ELR (cell line): ENCODE measurements around the gene VARS2.
A peak's percentile ranks its signal among the peaks of the same experiment; 100 is the strongest.
"Not testable (repeated sequence)": the region's sequence is repeated elsewhere in the genome, so short reads cannot be mapped to it uniquely, and the experiment has no call there.

Experiments used
- DNase-seq: peaks from one replicate; pipeline ENCODE4 v3.0.0-alpha.2; 2015; ENCODE audit warnings: low read depth

Gene VARS2

DNA sequence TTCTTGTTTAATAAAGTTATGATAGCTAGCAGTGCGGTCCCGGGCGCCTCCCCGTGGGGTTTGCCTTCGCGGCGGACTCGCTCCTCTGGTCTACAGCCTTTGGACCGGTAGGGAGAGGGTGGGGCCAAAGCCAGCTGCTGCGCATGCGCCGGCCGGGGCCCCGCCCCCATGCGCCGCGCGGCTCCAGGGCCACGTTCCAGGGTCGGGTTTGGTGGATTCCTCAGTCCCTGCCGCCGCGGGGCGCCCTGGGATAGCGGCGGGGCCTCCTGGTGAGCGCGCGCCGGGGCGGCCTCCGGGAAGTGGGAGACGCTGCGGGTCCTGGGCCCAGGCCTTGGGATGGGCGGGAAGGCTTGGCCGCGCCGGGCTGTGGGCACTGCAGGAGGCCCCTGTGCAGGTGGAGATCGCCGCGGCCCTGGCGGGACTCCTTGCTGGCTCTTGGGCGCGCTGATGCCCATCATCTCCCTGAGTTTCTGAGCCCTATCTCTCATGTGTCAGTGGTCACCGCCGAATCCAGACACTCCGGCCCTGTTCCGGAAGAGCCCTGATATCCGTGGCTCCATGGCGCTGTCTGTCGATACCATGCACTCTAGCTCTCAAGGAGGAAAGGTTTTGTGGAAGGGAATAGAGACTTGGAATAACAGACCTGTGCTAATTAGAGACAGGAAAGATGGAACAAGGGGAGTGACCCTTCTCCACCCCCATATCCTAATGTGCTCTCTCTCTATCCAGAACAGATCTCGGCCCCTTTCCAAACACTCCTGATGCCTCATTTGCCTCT is at the start of gene VARS2:
Gene VARS2, plus strand, starts transcription at position 163 of the 778 bp plus-strand sequence. Its CDS starts 599 bp downstream, at position 762.
- peak; percentile 91 for DNase-seq

DNA sequence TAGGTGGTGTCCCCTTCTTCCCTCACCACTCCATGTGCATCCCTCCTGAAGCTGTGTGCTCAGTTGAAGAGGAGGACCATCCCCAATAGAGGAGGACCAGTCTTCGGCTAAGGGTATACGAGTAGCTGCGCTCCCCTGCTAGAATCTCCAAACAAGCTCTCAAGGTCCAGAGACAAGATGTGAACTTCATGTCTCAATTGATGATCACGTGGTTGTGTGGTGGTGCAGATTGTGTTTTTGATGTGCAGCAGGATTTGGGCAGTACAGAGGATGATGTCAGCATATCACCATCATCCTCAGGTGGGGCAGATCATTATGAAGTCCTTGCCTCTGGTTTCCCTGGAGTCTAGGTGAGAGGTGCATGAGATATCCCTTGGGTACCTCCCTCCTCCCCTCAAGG is 49.7 kb upstream of the VARS2 start:
- no peak for DNase-seq

DNA sequence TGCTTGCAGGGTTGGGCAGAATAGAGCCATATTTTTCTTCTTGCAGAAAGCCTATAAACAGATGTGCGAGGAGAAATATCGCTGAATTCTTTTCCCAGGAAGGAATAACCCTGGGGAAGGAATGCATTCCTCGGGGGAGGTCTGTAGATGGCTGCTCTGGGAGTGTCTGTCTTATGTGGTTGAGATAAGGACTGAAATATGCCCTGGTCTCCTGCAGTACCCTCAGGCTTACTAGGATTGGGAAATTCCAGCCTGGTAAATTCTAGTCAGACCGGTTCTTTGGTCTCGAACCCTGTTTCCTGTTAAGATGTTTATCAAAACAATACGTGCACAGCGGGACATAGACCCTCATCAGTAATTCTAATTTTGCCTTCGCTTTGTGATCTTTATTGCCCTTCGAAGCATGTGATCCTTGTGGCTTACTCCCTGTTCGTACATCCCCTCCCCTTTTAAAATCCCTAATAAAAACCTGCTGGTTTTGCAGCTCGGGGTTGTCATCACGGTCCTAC is 44.7 kb upstream of the VARS2 start:
- not testable (repeated sequence) for DNase-seq

DNA sequence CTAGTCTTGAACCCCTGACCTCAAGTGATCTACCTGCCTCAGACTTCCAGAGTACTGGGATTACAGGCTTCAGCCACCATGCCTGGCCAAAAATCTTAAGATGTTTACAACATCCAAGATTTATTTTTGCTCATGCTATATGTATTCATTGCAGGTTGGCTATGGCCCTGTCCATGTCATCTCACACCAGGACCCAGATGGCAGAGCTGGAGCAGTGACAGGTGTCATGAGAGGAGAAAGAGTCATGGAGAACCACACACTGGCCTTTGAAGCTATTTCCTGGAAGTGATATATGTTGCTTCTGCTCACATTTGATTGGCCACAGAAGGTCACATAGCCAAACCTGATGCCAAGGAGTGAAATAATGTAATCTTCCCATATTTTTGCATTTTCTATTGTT is 43.5 kb upstream of the VARS2 start:
- no peak for DNase-seq

DNA sequence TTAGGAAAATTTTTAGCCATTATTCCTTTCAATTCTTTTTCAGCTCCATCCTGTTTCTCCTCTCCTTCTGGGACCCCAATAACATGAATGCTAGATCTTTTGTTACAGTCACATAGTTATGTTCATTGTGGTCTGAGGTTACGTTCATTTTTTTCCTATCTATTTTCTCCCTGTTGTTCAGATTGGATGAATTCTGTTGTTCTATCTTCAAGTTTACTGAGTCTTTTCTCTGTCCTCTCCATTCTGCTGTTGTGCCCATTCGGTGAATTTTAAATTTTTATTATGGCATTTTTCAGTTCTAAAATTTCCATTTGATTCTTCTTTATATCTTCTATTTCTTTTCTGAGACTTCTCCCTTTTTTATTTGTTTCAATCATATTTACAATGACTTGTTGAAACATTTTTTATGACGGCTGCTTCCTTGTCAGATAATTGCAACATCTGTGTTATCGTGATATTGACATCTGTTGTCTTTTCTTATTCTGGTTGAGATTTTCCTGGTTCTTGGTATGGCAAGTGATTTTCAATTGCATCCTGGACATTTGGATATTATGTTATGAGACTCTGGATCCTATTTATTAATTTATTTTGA is 42.4 kb upstream of the VARS2 start:
- DNase-seq, result no peak

DNA sequence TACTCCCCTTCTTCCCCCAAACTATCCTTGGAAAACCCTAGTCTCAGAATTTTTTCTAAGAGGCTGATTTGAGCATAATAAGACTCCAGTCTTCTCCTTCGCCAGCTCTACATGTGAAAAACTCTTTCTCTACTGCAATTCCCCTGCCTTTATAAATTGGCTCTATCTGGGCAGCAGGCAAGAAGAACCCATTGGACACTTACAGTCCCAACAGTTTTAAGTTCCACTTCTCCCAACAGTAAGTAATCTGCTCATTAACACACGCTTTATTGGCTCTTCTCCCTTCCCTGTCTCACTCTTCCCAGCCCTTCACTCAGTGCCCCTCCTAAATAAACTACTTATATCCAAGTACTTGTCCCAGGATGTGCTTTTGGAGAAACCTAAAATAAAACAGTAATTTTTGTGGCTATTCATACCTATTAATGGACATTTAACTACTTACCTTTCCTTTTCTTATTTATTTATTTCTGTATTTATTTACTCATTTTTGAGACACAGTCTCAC is 40.8 kb upstream of the VARS2 start:
- DNase-seq, result no peak

DNA sequence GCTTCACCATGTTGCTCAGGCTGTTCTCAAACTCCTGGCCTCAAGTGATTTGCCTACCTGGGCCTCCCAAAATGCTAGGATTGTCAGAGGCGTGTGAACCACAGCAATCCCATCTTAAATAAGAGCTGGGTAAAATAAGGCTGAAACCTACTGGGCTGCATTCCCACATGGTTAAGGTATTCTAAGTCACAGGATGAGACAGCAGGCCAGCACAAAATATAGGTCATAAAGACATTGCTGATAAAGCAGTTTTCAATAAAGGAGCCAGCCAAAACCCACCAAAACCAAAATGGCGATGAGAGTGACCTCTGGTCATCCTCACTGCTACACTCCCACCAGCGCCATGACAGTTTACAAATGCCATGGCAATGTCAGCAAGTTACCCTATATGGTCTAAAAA is 40.2 kb upstream of the VARS2 start:
- DNase-seq, result not testable (repeated sequence)

DNA sequence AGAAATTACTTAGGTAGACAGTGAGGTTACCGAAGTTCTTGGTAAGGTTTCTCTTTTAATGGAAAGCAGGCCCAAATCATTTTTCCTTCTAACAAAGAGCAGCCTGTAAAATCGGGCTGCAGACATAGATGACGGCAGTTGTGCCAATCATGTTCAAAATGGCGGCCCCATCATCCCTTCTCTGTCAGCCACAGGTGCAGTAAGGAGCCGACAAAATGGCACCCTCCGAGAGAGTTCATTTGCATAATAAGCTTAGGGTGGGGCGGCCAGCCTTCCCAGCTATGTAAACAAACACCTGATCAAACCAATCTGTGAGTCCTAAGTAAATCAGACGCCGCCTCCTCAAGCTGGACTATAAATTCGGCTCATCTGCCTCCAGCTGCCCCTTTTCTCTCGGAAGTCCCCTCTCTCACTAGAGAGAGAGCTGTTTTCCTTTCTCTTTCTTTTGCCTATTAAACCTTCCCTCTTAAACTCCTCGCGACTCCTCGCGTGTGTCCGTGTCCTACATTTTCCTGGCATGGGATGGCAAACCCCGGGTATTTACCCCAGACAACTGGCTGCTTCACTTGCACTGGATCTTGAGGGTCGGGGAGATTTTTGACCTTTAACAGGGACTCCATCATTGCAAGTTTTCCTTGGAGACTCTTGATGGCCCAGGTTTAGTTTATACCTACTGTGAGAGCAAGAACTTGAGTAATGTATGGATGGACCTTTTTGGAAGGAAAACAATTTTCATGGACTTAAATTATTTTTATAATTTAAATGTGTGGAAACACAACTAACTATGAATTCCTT is 38.6 kb upstream of the VARS2 start:
- DNase-seq, result no peak

DNA sequence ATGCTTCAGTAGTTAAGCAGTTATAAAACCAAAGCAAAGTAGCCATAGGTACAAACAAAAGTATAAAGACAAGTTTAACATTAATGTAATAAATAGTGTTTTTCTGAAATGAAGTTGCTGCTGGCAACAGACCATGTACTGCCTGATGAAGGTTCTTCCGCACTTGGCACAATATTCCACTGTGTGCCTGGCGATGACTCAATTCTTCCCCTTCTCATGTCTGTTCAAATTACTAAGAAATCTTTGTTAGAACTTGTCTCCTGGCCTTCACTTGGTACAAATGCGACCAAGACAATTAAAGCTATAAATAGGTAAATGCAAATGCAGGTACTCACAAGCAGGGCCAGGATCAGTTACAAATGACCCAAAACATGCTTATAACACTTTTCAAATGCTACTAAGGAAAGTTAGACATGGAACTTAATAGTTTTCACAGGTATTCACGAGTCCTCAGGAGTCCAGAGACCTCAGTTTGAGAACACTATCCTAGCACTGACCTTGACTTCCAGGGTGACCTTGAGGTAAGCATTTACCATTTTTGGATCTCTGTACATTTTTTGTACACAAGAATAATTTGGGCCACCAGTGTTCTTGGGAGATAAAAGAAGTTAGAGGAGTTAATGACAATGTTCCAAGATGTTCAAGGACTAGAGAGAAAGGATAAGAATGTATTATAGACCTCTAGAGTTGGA is 37.9 kb upstream of the VARS2 start:
- DNase-seq, result peak; percentile 37

DNA sequence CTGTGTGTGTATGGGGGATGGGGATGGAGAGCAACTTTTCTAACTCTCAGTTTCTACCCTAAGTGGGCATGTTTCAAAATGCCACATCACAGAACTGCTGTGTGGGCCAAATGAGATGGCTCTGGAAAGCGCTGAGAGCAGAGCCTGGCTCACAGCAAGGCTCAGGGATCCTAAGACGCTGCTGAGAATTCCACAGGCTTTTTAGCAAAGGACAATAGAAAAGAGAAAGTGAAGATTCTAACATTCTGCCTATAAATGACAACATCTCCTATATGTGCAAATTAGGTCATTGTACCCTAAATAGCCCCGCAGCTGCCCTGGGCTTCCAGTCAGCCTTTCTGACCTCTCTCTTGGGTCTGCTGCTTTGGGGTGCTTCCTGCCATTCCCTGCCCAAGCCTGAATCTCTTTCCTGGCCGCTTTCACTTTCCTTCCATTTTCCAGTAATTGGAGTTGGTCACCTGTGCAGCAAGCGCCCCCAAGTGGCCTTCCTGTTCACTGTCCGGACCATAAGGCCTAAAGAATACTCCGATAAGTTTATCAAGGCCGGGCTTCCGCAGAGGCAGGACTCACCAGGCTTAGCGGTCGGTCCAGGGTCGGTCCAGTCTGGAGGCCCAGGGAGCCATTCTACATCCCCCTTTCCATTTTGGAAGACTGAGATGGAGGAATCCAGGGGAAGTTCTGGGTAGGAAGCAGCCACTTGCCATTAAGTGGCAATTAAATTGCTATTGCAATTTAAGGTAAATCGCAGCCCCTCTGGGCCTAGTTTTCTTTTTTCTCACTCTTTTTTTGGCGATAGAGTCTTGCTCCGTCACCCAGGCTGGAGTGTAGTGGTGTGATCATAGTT is 36.4 kb upstream of the VARS2 start:
- DNase-seq, result peak; percentile 94

DNA sequence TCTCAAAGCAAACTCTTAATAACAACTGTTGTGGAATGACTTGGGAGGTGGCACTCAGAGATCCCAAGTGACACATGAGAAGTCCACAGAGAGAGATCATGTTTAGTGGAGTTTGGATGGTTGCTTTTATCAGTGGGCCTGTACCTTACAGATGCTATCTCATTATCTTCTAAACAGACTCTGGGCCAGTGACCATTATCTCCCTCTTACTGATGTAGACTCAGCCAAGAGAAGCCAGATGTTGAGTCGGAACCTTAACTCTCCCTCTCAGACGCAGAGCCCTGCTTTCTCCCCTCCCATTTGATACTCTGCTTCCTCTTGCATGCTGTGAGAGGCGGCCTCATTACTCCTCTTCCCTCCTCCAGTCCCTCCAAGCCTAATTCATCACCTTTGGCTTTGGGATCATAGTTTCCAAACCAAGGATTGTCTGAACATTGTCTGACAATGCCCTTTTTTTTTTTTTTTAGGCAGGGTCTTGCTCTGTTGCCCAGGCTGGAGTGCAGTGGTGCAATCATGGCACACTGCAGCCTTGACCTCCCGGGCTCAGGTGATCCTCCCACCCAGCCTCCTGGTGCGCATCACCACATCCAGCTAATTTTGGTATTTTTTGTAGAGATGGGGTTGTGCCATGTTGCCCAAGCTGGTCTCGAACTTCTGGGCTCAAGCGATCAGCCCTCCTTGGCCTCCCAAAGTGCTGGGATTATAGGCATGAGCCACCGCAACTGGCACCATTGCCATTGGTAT is 34.2 kb upstream of the VARS2 start:
- DNase-seq, result no peak

DNA sequence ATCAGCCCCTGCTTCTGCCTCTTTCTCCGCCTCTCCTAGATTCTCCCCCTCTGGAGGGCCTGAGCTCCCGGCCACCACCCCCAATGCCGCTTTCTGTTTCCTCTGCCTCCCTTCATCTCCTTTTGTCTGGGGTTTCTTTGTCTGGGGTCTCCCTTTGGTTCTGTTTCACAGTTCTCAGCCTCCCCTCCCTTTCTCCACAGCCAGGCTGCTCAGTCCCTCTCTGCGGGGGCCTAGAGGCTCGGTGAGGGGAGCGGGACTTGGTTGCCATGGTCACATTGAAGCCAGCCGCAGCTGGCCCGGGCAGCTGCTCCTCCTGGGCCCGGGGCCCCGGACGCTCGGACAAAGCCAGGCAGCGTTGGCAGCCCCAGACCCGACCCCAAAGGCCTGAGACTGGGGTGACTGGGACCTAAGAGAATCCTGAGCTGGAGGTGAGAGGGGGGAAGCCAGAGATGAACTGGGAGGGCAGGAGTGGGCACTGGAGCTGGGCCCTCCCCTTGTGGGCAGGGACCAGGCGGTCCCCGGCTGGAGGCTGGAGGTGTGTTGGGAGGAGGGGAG is 33.3 kb upstream of the VARS2 start:
- no peak for DNase-seq

DNA sequence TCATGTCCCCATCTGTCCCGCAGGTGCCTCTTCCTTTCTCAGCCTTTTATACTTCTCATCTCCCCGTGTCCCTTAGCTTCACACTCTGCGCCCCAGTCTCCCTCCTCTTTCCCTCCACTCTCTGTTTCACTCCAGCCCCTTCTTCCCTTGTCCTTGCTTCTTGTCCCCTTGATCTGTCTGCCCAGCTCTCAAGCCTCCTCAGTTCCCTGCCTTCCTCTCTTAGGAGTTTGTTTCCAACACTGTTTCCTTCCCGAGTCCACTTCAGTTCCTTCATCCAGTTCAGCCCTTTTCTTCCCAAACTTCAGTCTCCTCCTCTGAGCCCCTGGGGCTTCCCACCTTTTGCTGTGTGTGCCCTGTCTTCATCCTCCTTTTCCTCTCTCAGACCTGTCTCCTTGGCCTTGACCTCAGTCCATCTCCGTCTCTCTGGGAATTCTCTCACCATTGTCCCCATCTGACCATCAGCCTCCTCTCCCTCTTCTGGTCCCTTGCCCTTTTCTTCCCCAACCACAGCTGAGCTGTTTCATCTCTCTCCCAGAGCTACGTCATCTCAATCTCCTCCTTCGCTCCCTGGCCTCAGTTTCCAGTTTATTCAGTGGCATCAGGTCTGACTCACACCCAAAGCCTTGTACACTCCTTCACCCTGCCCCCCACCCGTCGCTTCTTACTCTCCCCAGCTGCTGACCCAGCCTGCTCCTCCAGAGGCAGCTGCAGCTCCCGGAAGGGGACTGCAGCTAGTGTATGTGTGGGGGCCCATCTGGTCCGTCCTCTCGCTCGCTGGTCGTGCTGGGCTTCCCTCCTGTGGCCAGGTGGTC is 32.4 kb upstream of the VARS2 start:
- DNase-seq, result no peak

DNA sequence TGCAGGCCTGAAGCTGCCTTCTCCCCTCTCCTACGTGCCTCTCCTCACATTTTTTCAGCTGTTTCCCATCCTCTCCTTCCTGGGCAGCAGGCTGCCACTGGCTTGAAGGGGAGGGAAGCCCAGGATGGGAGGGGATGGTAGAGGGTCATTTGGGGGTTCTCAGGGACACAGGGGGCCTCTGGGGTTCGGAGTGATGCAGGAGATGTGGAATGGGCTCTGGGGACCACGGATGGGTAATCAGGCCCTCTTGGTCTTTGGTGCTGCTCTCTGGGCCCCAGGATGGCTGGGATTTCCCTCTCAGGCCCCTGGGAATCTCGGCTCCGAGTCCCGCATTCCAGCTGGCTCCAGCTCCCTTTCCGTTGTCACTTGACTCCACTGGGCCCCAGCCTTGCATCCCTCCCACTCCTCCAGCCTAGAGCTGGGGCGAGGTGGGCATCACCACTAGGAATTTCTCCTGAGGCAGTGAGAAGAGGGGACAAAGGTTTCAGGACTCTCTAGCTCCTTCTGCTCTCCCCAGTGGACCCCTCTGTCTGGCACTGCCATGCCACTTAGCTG is 31.8 kb upstream of the VARS2 start:
- DNase-seq, result no peak

DNA sequence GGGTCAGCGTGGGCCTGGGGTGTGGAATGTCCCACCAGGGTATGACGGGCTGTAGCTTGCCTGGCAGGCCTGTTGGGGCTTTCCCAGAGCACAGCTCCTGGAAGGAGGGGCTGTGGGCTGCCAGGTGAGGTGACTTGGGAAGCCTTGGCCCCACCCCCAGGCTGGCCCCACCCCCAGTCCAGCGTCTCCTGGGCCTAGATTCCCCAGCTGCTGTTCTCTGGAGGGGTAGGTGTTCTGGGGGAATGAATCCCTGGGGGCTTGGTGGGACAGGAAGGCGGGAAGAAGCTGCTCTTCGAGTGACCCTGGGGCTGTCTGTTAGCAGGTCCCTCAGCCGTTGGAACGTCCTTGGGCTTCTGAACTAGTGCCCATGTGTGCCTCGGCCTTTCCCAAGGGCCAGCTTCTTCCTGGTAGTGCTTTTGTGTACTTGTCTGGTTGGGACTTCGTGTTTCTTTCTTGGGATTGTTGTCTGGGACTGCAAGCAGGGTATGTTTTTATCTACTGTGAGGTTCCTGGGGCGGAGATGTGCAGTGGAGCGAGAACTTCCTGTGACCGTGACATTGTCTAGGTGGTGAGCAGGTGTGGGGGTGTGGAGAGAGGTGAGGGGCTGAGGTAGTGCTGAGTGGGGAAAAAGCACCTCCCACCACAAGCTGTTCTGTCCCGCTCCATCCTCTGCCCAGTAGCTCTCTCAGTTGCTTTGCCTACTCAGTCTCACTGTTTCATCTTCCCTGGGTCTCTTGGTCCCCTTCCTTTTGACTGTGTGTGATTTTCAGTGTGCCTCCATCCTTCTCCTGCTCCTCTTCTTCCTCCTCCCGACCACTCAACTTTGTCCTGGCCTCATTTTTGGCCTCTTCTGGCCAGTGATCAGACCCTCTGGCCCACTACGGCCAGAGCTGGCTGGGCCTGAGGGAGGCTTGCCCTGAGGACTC is 31.0 kb upstream of the VARS2 start:
- no peak for DNase-seq

DNA sequence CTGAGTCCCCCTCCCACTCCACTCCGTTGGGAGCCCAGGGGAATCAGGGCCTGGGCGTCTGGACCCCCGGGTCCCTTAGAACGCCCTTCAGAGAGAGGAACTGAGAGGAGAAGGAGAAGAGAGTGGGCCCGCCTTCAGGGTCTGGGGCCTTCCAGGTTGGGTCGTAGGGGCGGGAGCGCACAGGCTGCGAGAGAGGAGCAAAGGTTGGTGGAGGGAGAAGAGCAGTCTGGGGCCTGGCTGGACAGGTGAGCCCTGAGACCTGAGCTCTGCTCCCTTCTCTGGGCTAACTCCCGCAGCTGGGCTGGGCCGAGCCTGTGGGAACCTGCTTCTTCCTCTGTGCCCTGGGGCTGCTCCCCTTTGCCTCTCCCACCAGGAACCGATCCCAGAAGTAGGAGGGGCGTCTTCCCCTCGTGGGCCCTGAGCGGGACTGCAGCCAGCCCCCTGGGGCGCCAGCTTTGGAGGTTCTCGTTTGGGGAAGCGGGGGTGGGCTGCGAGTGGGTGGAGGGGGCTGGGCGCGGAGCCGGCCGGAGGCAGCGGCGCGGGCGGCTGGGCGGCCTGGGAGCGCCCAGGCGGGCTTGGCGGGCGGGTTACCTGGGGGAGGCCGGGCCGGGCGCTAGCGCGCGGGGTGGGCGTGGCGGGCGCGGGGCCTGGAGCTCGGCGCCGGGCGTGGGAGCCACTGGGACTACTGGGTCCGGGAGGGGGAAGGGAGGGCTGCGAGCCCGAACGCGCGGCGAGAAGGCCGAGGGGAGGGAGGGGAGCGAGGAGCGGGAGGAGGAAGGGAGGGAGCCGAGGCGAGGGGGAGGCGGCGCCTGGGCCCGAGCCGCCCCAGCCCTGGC is 30.1 kb upstream of the VARS2 start, which contains the start of gene DDR1:
Gene DDR1, plus strand, starts transcription at position 835 of the 836 bp plus-strand sequence. CDS start 4,211 bp downstream, outside the sequence.
- peak; percentile 62 for DNase-seq
